ENCODE measurements around the gene EFHC1. TPM values are rescaled to one million over a fixed set of nuclear protein-coding genes. Genes with fewer than 3 reads are reported as not detected.
A peak's percentile ranks its signal among the peaks of the same experiment; 100 is the strongest.

The EFHC1 gene
- total RNA-seq, 2 donors from 2014 or later: 3.1 to 3.7 TPM

DNA sequence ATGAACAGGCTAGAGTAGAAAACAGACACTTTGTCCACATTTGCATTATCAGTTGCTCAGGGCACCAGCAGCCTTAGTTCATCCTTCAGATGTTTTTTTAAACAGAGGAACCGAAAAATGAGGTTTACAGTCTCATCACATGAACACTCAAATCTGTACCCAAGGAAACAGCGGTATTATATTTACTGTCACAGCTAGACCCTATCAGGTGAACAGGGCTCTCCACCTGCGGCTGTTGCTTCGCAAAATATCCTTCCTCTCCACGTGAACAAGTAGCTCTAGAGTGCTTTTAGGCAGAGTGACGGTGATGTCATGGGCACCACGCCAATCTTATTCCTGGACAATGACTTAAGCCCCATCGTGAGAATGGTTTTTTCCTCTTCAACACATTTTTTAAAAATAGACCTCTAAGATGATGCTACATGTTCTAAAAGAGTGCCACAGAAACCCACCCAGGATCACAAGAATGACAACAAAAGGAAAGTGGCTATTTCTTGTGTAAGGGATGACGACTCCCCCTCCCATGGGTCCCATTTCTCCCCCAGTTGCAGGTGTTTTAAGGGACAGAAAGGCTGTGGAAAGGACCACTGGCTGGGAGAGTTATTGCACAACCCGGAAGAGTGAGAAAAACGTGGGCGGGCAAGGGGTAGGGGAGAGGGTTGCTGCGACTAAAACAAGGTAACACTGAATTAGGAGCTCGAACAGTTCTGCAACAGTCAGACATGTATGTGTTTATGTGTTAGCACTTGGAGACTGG is 77.7 kb downstream of the EFHC1 start:
- Mint-ChIP-seq H3K4me3 (no peak overlapping the region), H3K4me1 (no peaks in the 10 kb centered on the region), H3K27me3 (no peaks in the 10 kb centered on the region), H3K9me3 (peaks cover 4% of the 10 kb centered on the region), H3K36me3 (ENCODE audit: low read depth) (no peaks in the 10 kb centered on the region), H3K27ac (peak overlapping the region; percentile 36)
- ATAC-seq (replicated peaks): no peak

DNA sequence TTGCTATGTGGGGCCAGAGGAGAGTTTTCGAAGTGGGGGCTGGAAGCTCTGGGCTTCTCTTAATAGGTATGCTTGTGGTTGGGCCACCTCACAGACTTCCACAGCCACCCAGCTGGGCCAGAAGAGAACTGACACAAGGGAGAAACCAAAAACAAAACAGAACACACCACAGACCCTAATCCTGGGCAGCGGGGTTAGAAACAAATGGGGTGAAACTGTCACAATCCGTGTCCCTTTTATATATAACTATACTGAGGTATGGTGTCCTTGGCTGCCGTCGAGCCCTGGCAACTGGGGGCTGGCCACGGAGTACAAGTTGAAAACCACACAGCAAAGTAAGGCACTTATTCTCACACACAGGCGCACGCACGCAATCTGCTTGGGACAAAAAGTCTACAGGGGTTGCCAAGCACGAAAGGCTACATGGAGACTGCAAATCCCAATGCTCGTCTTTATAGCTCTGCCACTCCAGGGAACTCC is 78.4 kb downstream of the EFHC1 start:
- H3K36me3 Mint-ChIP-seq (ENCODE audit: low read depth): no peaks in the 10 kb centered on the region
- no peak for ATAC-seq (replicated peaks)
- H3K9me3 Mint-ChIP-seq: peaks cover 4% of the 10 kb centered on the region
- peak overlapping the region; percentile 36 for H3K27ac Mint-ChIP-seq
- H3K4me3 Mint-ChIP-seq: no peak overlapping the region
- no peaks in the 10 kb centered on the region for H3K27me3 Mint-ChIP-seq
- H3K4me1 Mint-ChIP-seq: no peaks in the 10 kb centered on the region

DNA sequence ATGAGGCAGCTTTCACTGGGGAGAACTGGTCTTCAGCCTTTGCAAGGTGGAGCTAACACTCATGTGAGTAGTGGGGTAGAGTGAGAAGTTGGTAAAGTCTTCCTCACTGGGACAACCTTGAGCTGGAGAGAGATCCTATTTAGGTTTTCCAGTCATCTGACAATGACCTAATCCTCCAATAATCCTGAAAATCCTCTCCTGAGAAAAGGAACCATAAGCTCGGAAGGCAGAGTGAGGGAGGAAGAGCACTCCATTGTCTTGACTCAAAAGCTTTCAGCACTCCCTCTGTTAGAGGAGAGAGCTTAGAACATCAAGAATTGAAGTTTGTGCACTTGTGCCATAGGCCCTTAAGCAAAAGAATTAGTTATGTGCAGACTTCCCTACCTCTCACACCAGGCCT is 78.9 kb downstream of the EFHC1 start:
- Mint-ChIP-seq H3K4me1 (no peaks in the 10 kb centered on the region), H3K4me3 (no peak overlapping the region)

GRCh38 chr6:52499681-52500236 is 79.6 kb downstream of the EFHC1 start:
- no peaks in the 10 kb centered on the region for H3K36me3 Mint-ChIP-seq (ENCODE audit: low read depth)
- H3K9me3 Mint-ChIP-seq: peaks cover 4% of the 10 kb centered on the region
- ATAC-seq (replicated peaks): no peak
- H3K27me3 Mint-ChIP-seq: no peaks in the 10 kb centered on the region
- H3K27ac Mint-ChIP-seq: no peak overlapping the region
- no peak overlapping the region for H3K4me3 Mint-ChIP-seq
- H3K4me1 Mint-ChIP-seq: no peaks in the 10 kb centered on the region

More for the DNA sequence above, 78.9 kb downstream of the EFHC1 start:
- ATAC-seq (replicated peaks): no peak
- Mint-ChIP-seq H3K27me3 (no peaks in the 10 kb centered on the region), H3K9me3 (peaks cover 4% of the 10 kb centered on the region), H3K36me3 (ENCODE audit: low read depth) (no peaks in the 10 kb centered on the region), H3K27ac (peak overlapping the region; percentile 36)

- no peak overlapping the region for H3K27ac Mint-ChIP-seq
- no peak overlapping the region for H3K4me3 Mint-ChIP-seq
- no peak for ATAC-seq (replicated peaks)
- H3K4me1 Mint-ChIP-seq: no peaks in the 10 kb centered on the region
- H3K9me3 Mint-ChIP-seq: no peaks in the 10 kb centered on the region
- H3K36me3 Mint-ChIP-seq (ENCODE audit: low read depth): no peaks in the 10 kb centered on the region
- no peaks in the 10 kb centered on the region for H3K27me3 Mint-ChIP-seq
Measured at GRCh38 chr6:52500238-52501129, 80.3 kb downstream of the EFHC1 start.

DNA sequence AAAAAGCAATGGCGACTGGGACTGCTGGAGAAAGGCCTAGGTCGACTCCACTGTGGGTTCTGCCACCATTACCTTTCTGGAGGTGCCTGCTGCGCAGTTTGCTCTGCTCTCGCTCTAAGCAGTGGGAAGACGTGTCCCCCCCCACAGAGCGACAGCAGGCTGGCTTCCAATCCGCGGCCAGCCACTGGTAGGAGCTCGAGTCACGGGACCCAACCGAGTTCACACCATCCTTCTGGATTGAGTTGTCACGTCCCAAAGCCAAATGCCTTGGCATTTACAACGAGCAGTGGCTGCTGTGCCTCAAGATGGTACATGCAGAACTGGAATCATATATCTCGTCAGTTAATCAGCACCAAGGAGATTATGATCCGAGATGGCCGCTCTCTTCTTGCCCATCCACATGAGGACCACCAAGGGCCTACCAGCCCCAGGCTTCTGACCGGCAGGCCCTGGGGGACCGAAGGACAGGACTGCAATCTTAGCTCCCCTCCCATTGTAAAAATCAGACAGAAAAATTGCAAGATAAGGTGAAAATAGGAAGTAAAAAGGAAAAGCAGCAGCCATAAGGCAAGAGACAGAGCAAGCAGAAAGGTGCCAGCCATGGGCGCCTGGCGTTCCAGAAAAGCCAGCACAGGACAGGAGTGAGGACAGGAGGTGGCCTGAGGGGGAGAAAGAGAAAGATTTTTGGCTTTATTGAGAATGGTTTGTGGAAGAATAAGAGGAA is 82.3 kb downstream of the EFHC1 start:
- ATAC-seq (replicated peaks): no peak
- Mint-ChIP-seq H3K36me3 (ENCODE audit: low read depth) (peaks cover 3% of the 10 kb centered on the region), H3K4me3 (no peak overlapping the region), H3K4me1 (no peaks in the 10 kb centered on the region), H3K27me3 (no peaks in the 10 kb centered on the region), H3K27ac (no peak overlapping the region), H3K9me3 (no peaks in the 10 kb centered on the region)

- Mint-ChIP-seq H3K36me3 (ENCODE audit: low read depth) (peaks cover 12% of the 10 kb centered on the region), H3K27me3 (no peaks in the 10 kb centered on the region), H3K4me1 (no peaks in the 10 kb centered on the region), H3K4me3 (no peak overlapping the region), H3K27ac (no peak overlapping the region), H3K9me3 (no peaks in the 10 kb centered on the region)
- no peak for ATAC-seq (replicated peaks)
Measured at GRCh38 chr6:52503323-52503747, 83.2 kb downstream of the EFHC1 start.

DNA sequence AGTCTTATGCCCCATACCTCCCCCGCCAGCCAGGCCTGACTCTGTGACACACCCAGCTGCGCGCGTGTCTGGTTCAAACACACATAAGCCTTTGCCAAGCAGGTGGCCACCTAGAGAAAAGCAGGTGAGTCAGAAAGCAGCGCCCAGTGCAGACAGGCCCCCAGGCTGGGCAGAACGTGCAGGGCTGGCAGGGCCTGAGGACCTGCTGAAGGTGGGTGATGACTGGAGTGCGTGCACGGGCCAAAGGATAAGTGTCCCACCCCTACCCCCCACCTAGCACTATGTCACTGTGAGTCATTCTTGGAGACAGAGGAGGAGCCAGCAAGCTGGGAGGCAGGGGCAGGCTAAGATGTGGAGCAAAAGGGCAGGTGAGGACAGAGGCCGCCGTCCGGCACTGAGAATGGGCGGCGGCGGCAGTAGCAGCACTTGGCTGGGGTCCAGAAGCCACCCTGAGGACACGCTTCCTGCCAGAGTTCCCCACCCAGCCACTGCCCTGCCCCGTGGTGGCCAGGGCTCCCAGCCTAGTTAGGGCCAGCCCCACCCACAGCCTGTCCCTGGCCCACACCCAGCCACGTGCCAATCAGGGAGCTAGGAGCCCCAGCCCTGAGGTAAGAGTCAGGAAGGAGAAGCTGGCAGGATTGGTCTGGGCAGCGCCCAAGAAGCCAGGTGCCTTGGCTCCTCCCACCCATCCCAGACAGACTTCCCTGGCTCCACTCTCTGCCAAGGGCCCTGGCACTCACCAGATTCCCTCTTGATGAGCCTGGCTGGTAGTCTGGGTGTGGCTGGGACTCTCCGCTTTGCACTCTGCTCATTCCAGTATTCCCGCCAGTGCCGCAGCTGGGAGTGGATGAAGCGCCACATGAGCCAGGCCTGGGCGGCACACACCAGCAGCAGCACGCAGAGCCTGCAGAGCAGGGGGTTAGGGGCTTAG is 84.0 kb downstream of the EFHC1 start:
- H3K4me3 Mint-ChIP-seq: no peak overlapping the region
- H3K9me3 Mint-ChIP-seq: no peaks in the 10 kb centered on the region
- no peak overlapping the region for H3K27ac Mint-ChIP-seq
- no peak for ATAC-seq (replicated peaks)
- peaks cover 19% of the 10 kb centered on the region for H3K36me3 Mint-ChIP-seq (ENCODE audit: low read depth)
- no peaks in the 10 kb centered on the region for H3K4me1 Mint-ChIP-seq
- no peaks in the 10 kb centered on the region for H3K27me3 Mint-ChIP-seq

GRCh38 chr6:52504782-52505136 is 84.6 kb downstream of the EFHC1 start:
- H3K4me1 Mint-ChIP-seq: no peaks in the 10 kb centered on the region
- H3K27me3 Mint-ChIP-seq: no peaks in the 10 kb centered on the region
- H3K4me3 Mint-ChIP-seq: no peak overlapping the region
- no peak overlapping the region for H3K27ac Mint-ChIP-seq
- no peak for ATAC-seq (replicated peaks)
- peaks cover 19% of the 10 kb centered on the region for H3K36me3 Mint-ChIP-seq (ENCODE audit: low read depth)
- H3K9me3 Mint-ChIP-seq: no peaks in the 10 kb centered on the region

DNA sequence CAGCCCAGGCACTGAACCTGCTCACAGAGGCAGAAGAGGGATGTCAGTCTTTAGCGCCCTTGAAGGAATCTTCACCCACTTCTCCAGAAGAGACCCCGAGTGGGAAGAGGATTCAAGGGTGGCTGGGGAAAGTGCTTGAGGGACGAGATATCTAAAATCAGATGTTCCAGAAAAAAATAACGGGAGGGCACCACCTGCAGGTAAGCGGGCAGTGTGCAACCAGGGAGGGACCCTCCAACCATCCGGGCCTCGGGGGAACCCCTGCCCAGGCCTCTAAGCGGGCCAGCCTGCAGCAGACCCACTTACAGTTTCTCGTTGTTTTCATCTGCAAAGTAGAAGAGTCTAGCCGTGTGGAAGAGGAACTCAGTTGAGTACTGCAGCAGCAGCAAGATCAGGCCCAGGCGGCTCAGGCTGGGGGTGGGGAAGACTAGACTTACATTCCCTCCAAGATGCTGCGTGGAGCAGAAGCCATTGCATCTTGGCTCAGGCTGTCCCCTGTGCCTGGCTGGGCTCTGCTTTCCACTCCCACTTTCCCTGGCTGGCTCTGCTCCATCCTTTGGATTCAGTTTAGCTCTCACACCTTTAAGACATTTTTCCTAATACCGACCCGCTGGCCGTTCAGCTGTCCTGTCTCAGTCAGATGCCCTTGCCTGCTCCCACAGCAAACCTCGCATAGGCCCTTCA is 85.7 kb downstream of the EFHC1 start:
- no peak overlapping the region for H3K4me3 Mint-ChIP-seq
- H3K36me3 Mint-ChIP-seq (ENCODE audit: low read depth): peaks cover 22% of the 10 kb centered on the region
- H3K9me3 Mint-ChIP-seq: no peaks in the 10 kb centered on the region
- no peaks in the 10 kb centered on the region for H3K27me3 Mint-ChIP-seq
- H3K27ac Mint-ChIP-seq: no peak overlapping the region
- no peak for ATAC-seq (replicated peaks)
- H3K4me1 Mint-ChIP-seq: no peaks in the 10 kb centered on the region

GRCh38 chr6:52506476-52506875 is 86.3 kb downstream of the EFHC1 start:
- peaks cover 28% of the 10 kb centered on the region for H3K36me3 Mint-ChIP-seq (ENCODE audit: low read depth)
- ATAC-seq (replicated peaks): no peak
- no peaks in the 10 kb centered on the region for H3K27me3 Mint-ChIP-seq
- H3K4me3 Mint-ChIP-seq: no peak overlapping the region
- H3K4me1 Mint-ChIP-seq: no peaks in the 10 kb centered on the region
- no peaks in the 10 kb centered on the region for H3K9me3 Mint-ChIP-seq
- no peak overlapping the region for H3K27ac Mint-ChIP-seq

DNA sequence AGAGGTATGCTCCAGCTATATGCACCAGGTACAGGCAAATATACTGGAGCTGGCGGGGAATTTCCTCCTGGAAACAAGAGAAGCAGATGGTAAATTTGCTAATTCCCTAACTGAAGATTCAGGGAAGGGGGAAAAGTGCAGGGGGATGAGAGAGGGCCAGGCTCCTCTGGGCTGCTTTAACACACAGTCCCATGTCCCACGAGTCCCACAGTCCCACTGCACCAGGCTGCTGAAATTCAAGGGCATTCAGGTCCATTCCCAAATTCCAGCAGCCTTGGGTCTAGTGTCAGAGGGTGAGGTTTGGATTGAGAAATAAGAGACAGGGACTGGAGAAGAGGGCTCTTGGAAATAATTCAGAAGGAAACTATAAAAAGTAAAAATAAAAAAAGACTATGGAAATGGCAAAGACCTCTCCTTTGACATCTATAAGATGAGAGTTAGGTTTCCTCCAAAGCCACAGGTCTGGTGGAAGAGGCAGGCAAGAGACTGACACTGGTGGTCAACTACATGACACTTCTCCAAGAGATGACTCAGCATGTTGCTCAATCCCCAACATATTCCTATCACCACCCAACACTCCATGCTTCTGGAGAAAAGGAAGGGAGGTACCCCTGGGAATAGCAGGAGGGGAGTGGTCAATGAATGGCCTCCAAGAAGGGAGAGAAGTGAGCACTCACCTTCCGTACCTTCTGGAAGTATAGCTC is 87.6 kb downstream of the EFHC1 start:
- ATAC-seq (replicated peaks): no peak
- H3K27me3 Mint-ChIP-seq: no peaks in the 10 kb centered on the region
- H3K9me3 Mint-ChIP-seq: no peaks in the 10 kb centered on the region
- H3K4me3 Mint-ChIP-seq: no peak overlapping the region
- H3K4me1 Mint-ChIP-seq: no peaks in the 10 kb centered on the region
- H3K27ac Mint-ChIP-seq: peak overlapping the region; percentile 19
- H3K36me3 Mint-ChIP-seq (ENCODE audit: low read depth): peaks cover 28% of the 10 kb centered on the region

Data from activated T-helper 17 cell treated with anti-CD3 and anti-CD28 coated beads, Interleukin-2, amount 50 U/mL, for 72 hours (primary cell).